NCI-H2196 (cell line): ENCODE measurements around the gene MYH16.
"Not testable (repeated sequence)": the region's sequence is repeated elsewhere in the genome, so short reads cannot be mapped to it uniquely, and the experiment has no call there.

ENCODE experiments used
- DNase-seq: peaks from one replicate; lab custom pipeline; 2025; ENCODE audit not compliant: unreplicated experiment; lab: John Stamatoyannopoulos, UW

The MYH16 gene

GRCh38 chr7:99257675-99258074 lies 15.0 kb upstream of the MYH16 start:
- no peak for DNase-seq

- DNase-seq, result no peak
Measured at GRCh38 chr7:99258501-99258900, 14.1 kb upstream of the MYH16 start.

GRCh38 chr7:99260395-99260794 lies 12.2 kb upstream of the MYH16 start:
- no peak for DNase-seq

GRCh38 chr7:99261646-99262045 lies 11.0 kb upstream of the MYH16 start:
- no peak for DNase-seq

- DNase-seq, result no peak
Measured at GRCh38 chr7:99265848-99266480, 6.7 kb upstream of the MYH16 start.

GRCh38 chr7:99267481-99267840 lies 5.2 kb upstream of the MYH16 start:
- no peak for DNase-seq

- no peak for DNase-seq
Measured at GRCh38 chr7:99267841-99268576, 4.6 kb upstream of the MYH16 start.

GRCh38 chr7:99268577-99268908 lies 4.1 kb upstream of the MYH16 start:
- DNase-seq, result no peak

- no peak for DNase-seq
Measured at GRCh38 chr7:99270702-99271101, 1.9 kb upstream of the MYH16 start.

- not testable (repeated sequence) for DNase-seq
Measured at GRCh38 chr7:99273561-99273960, 922 bp downstream of the MYH16 start.

GRCh38 chr7:99274908-99275307 lies 2.3 kb downstream of the MYH16 start:
- DNase-seq, result not testable (repeated sequence)

- DNase-seq, result no peak
Measured at GRCh38 chr7:99275496-99275895, 2.9 kb downstream of the MYH16 start.

- no peak for DNase-seq
Measured at GRCh38 chr7:99278180-99278579, 5.5 kb downstream of the MYH16 start.

- DNase-seq, result not testable (repeated sequence)
Measured at GRCh38 chr7:99284165-99284564, 11.5 kb downstream of the MYH16 start.

- DNase-seq, result no peak
Measured at GRCh38 chr7:99287779-99288534, 15.3 kb downstream of the MYH16 start.

- no peak for DNase-seq
Measured at GRCh38 chr7:99289185-99289584, 16.5 kb downstream of the MYH16 start.

GRCh38 chr7:99290148-99290547 lies 17.5 kb downstream of the MYH16 start:
- not testable (repeated sequence) for DNase-seq

- DNase-seq, result no peak
Measured at GRCh38 chr7:99290980-99291607, 18.5 kb downstream of the MYH16 start.

GRCh38 chr7:99292127-99292526 lies 19.5 kb downstream of the MYH16 start:
- DNase-seq, result no peak

GRCh38 chr7:99293167-99293566 lies 20.5 kb downstream of the MYH16 start:
- DNase-seq, result no peak

- no peak for DNase-seq
Measured at GRCh38 chr7:99293650-99294049, 21.0 kb downstream of the MYH16 start.

GRCh38 chr7:99296471-99296870 lies 23.8 kb downstream of the MYH16 start:
- no peak for DNase-seq
